Measurements from ENCODE around the gene GALR1.

GRCh38 chr18:77248873-77249568, 627 bp upstream of the GALR1 start:
- TF ChIP-seq CTCF (IDR thresholded peaks at IDR 0.05; ENCODE audit: insufficient read depth, low read length), result no peak
- TF ChIP-seq POLR2AphosphoS5 (IDR thresholded peaks at IDR 0.05; ENCODE audit: low read depth), result no peak
- no peak for TF ChIP-seq REST (IDR thresholded peaks at IDR 0.05; ENCODE audit: insufficient replicate concordance, low read depth)
- no peak for TF ChIP-seq GABPA (IDR thresholded peaks at IDR 0.05; ENCODE audit: low read depth)
- no peak for TF ChIP-seq SPI1 (IDR thresholded peaks at IDR 0.05; ENCODE audit: borderline replicate concordance, low read depth)
